Measurements from ENCODE around the gene GPN1.

Gene GPN1

GRCh38 chr2:27647737-27648136 lies 18.9 kb downstream of the GPN1 start:
- TF ChIP-seq, protein P1, sequence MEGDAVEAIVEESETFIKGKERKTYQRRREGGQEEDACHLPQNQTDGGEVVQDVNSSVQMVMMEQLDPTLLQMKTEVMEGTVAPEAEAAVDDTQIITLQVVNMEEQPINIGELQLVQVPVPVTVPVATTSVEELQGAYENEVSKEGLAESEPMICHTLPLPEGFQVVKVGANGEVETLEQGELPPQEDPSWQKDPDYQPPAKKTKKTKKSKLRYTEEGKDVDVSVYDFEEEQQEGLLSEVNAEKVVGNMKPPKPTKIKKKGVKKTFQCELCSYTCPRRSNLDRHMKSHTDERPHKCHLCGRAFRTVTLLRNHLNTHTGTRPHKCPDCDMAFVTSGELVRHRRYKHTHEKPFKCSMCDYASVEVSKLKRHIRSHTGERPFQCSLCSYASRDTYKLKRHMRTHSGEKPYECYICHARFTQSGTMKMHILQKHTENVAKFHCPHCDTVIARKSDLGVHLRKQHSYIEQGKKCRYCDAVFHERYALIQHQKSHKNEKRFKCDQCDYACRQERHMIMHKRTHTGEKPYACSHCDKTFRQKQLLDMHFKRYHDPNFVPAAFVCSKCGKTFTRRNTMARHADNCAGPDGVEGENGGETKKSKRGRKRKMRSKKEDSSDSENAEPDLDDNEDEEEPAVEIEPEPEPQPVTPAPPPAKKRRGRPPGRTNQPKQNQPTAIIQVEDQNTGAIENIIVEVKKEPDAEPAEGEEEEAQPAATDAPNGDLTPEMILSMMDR (IDR thresholded peaks at IDR 0.05; ENCODE audit: low read length, missing control alignments), result no peak
- no peak for DNase-seq (ENCODE audit: low read depth)
- no peak overlapping the region for H3K4me3 ChIP-seq (replicated peaks; ENCODE audit: low read depth, low read length)

DNA sequence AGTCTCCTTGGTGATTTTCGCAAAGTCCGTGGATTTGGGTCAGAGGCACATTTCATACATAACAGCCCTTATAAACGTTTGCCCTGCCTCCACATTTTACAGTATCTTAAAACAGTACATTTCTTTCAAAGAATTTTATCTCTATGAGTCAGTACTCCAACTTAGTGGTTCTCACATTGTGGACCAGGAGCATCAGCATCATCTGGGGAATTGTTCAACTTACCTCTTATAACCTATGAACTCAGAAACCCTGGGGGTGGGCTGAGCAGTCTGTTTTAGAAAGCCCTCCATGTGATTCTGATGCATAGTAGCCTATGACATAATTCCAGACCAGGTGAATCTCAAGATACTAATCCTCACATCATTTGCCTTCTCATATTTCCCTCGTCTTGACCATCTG lies 22.2 kb downstream of the GPN1 start:
- DNase-seq (ENCODE audit: low read depth), result no peak
- no peak overlapping the region for H3K4me3 ChIP-seq (replicated peaks; ENCODE audit: low read depth, low read length)
- TF ChIP-seq, protein P1 (IDR thresholded peaks at IDR 0.05; ENCODE audit: low read length, missing control alignments), result no peak

DNA sequence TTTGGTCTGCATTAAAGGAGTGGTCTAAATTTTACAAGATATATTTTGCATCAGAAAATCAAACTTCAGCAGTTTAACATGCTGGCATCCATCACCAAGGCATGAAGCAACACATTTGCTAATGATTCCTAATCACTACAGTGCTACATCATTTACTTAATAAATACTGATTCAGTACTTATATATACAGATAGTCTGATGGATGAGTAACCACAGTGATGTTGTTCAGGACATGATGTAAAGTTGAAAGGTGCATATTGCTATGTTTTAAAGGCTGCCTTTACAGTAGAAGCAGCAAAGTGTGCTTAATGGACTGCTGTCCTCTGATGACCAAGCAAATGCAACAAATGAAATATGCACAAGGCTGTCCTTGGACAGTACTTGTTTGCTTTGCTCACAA lies 23.5 kb downstream of the GPN1 start:
- DNase-seq (ENCODE audit: low read depth), result no peak
- TF ChIP-seq, protein P1 (IDR thresholded peaks at IDR 0.05; ENCODE audit: low read length, missing control alignments), result no peak
- H3K4me3 ChIP-seq (replicated peaks; ENCODE audit: low read depth, low read length), result no peak overlapping the region

GRCh38 chr2:27652790-27653189 lies 23.9 kb downstream of the GPN1 start:
- DNase-seq (ENCODE audit: low read depth), result no peak
- H3K4me3 ChIP-seq (replicated peaks; ENCODE audit: low read depth, low read length), result no peak overlapping the region
- TF ChIP-seq, protein P1 (IDR thresholded peaks at IDR 0.05; ENCODE audit: low read length, missing control alignments), result no peak

GRCh38 chr2:27653397-27653796 lies 24.5 kb downstream of the GPN1 start:
- DNase-seq (ENCODE audit: low read depth), result no peak
- TF ChIP-seq, protein P1 (IDR thresholded peaks at IDR 0.05; ENCODE audit: low read length, missing control alignments), result no peak
- no peak overlapping the region for H3K4me3 ChIP-seq (replicated peaks; ENCODE audit: low read depth, low read length)

DNA sequence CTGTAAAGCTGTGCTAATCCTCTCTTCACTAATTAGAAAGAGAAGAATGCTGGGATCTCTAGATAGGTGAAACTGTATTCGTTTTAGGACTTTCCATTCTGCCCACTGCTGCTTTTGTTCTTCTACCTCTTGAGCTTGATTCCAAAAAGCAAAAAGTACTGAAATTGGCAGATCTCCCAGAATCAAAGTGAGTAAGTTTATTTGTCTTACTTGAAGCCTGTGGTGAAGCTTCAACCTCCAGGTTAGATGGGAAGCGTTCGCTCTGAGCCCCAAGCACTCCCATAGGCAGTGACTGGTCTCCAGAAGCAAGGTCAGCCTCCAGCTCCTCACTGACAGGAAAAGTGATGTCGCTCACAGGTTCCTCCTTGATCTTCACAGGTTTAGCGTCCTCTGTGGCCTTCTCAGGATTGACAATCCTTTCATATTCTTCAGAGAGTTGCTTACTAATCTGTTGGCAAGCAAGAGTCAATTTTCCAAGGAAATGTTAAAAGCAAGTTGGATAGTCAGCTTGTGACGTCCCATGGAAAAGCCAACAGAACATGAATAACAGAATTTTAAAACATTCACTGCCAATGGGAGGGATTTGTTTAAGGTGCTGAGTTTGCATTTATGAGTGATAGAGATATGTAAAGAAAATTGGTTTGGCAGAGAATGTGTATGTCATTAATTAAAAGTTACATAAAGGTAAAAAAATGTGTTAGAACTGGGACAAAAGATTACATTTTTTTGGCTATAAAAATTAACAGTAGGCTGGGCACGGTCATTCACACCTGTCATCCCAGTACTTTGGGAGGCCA lies 26.5 kb downstream of the GPN1 start:
- no peak overlapping the region for H3K4me3 ChIP-seq (replicated peaks; ENCODE audit: low read depth, low read length)
- TF ChIP-seq, protein P1 (IDR thresholded peaks at IDR 0.05; ENCODE audit: low read length, missing control alignments), result no peak
- DNase-seq (ENCODE audit: low read depth), result peak; percentile 63

DNA sequence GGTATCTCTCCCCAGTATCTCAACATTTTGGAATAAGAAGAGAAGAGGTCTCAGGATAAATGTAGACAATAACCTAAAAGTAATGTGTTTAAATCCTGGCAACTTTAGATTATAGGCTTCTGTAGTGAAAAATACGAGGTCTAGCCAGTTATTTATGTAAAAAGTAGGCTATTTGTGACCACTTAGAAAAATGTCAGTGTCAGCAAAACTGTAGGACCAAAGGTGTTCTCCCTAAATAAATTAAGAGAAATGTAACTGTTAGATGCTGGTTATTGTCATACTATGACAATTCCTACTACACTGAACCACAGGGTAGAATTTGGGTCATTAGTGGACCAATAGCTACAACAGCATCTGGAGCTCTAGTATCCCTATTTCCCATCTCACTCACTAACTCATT lies 32.5 kb downstream of the GPN1 start:
- DNase-seq (ENCODE audit: low read depth), result no peak
- TF ChIP-seq, protein P1 (IDR thresholded peaks at IDR 0.05; ENCODE audit: low read length, missing control alignments), result no peak
- H3K4me3 ChIP-seq (replicated peaks; ENCODE audit: low read depth, low read length), result no peak overlapping the region
